Pancreas (tissue), 10 donors: ENCODE results near the gene CNTNAP4. TPM values are rescaled to one million over a fixed set of nuclear protein-coding genes. Genes with fewer than 3 reads are reported as not detected.

ENCODE experiments used
- ATAC-seq, 4 donors: fragments of 200-7000 bp; cut with Tn5 transposase; one replicate each; pipeline versions ENCODE4 v1.8.0 to v1.9.1; 2020; ENCODE audit warnings: mild to moderate bottlenecking in 4 of 4, moderate library complexity in 4 of 4
- DNase-seq, 6 donors: peaks; one replicate each; pipeline ENCODE4 v3.0.0-alpha.2; 2020
- FAIRE-seq: peaks from 2 replicates; lab custom pipeline; 2012; peaks lifted over from hg19 to GRCh38; lab: Jason Lieb, UNC
- H3K27ac ChIP-seq, 4 donors: fragments of 200-600 bp; sonication (generic); 1 replicate in 3 of 4; 2 replicates in 1 of 4; pipeline versions ENCODE4 v1.5.0 to v1.8.0; 2020
- H3K27me3 ChIP-seq, 4 donors: fragments of 200-600 bp; one replicate each; pipeline ENCODE4 v1.8.0; 2021
- H3K36me3 ChIP-seq, 3 donors: fragments of 200-600 bp; sonication (generic) in 1 of 3; one replicate each; pipeline versions ENCODE4 v1.5.0 to v1.8.0; 2020 to 2021
- H3K4me1 ChIP-seq, 3 donors: fragments of 200-600 bp; one replicate each; pipeline ENCODE4 v1.8.0; 2021
- H3K4me3 ChIP-seq, 4 donors: fragments of 200-600 bp; sonication (generic) in 2 of 4; one replicate each; pipeline versions ENCODE4 v1.5.0 to v1.8.0; 2020 to 2021
- H3K9me3 ChIP-seq, 4 donors: fragments of 200-600 bp; one replicate each; pipeline ENCODE4 v1.8.0; 2021
- CTCF ChIP-seq, 4 donors: fragments of 200-600 bp; sonication (generic) in 3 of 4; IDR thresholded peaks; one replicate each; pipeline versions ENCODE4 v1.5.0 to v1.8.0; 2021; ENCODE audit warnings: antibody characterized with exemption in 4 of 4
- WGBS, 2 donors: extraction: QIAGEN DNeasy Blood & Tissue Kit; methylation state at CpG; one replicate each; pipeline ENCODE4 v1.1.7; 2013; 5-methylcytosine and 5-hydroxymethylcytosine counted together
- intact Hi-C, 3 donors: fragments of 100-400 bp; cut with DNase I; formaldehyde crosslinking; loops; one replicate each; pipeline versions ENCODE4 v1.11.1 to v1.14.2; 2022
- polyA plus RNA-seq, 2 donors: library from polyadenylated mRNA; stranded (reverse); fragments of 200-250 nt; gene quantifications; one replicate each; pipeline ENCODE4 v1.2.3, GENCODE V29; 2013
- total RNA-seq, 6 donors: library from RNA; stranded (reverse); fragmentation: NEBNext Ultra II Directional in 4 of 6; extraction: Animal tissue kit (Norgen Biotek cat#: 25700) in 4 of 6; gene quantifications; one replicate each; pipeline versions ENCODE4 v1.2.1 to v1.2.4, GENCODE V29; 2021 to 2023
- donor health status: healthy with polysubstance abuse.
- donor health status: DM: no; HTN: no; CAD: no; lungs with moderate emphysema.
- donor health status: DM: no; HTN: no; CAD: no.
- donor health status: control.
- donor health status: control.
- donor health status: Bipolar disorder and iron deficiency.
- donor health status: DM: yes; HTN: yes; CAD: no.
- donor health status: DM: no; HTN: no; CAD: no.
- donor health status: DM: no; HTN: no; CAD: no.
- donor health status: DM: yes; HTN: yes; CAD: no.

Gene CNTNAP4
- total and polyA plus RNA-seq, 8 donors, result not detected

DNA sequence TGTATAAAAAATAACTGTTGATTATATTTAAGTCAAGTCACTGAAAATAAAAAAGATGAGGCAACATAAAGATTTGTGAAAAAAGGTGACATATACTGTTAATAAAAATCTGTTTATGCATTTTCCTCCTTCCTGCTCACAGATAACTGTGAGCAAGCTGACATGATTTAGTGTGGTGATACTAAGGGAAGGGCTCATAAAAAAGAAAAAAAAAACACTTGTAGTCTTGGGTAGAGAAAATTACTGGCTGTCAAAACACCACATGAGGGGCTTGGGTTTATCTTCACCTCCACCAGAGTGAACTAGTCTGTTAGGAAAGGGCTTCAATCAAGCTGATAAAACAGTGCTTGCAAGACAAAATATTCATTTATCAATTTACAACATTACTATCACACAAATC lies 247.6 kb downstream of the CNTNAP4 start:
- no peak overlapping the region for H3K4me3 ChIP-seq
- no peak overlapping the region for H3K27ac ChIP-seq
- H3K4me1 ChIP-seq, result no peaks in the 10 kb centered on the region
- no peak for TF ChIP-seq CTCF (IDR thresholded peaks at IDR 0.05)
- H3K9me3 ChIP-seq, result no peaks in the 10 kb centered on the region
- no peak for ATAC-seq
- H3K36me3 ChIP-seq, result no peaks in the 10 kb centered on the region
- intact Hi-C loops, result no loop called here
- H3K27me3 ChIP-seq, result no peaks in the 10 kb centered on the region
- FAIRE-seq, result no peak
- DNase-seq, result no peak

- WGBS, 2 donors, result 62 to 68% methylated on average over 5 of the region's 5 CpGs
- Histone ChIP-seq H3K9me3 (no peaks in the 10 kb centered on the region), H3K4me1 (no peaks in the 10 kb centered on the region), H3K27me3 (no peaks in the 10 kb centered on the region), H3K27ac (no peak overlapping the region), H3K36me3 (no peaks in the 10 kb centered on the region), H3K4me3 (no peak overlapping the region)
- intact Hi-C loops, result no loop called here
- no peak for TF ChIP-seq CTCF (IDR thresholded peaks at IDR 0.05)
- no peak for DNase-seq
- no peak for ATAC-seq
- FAIRE-seq, result no peak
Observed at GRCh38 chr16:76527244-76527643, 250.0 kb downstream of the CNTNAP4 start.

- Histone ChIP-seq H3K9me3 (no peaks in the 10 kb centered on the region), H3K36me3 (no peaks in the 10 kb centered on the region), H3K27me3 (no peaks in the 10 kb centered on the region), H3K4me3 (no peak overlapping the region), H3K27ac (no peak overlapping the region), H3K4me1 (no peaks in the 10 kb centered on the region)
- ATAC-seq (no peak), DNase-seq (no peak), FAIRE-seq (no peak)
- intact Hi-C loops, result no loop called here
- no peak for TF ChIP-seq CTCF (IDR thresholded peaks at IDR 0.05)
- 81 to 84% methylated on average over 3 of the region's 3 CpGs for WGBS, 2 donors
Observed at GRCh38 chr16:76529120-76529519, 251.9 kb downstream of the CNTNAP4 start.

DNA sequence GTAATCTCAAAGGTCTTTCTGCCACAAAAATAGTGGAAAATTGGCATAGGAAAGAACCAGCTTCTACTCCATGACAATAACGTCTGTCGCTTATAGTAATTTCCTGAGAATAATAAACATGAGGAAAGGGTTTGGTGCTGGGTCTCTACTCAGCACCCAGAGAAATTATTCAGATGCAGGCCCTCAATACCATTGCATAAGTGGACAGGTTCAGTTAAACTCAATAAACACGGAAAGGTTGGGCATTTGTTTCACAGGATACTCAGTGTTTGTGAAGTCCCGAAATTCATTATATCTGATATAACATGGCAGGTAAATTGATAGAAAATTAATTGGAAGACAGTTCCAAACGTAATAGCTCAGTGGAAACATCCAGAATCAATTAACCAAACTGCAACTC lies 254.0 kb downstream of the CNTNAP4 start:
- H3K27ac ChIP-seq, result no peak overlapping the region
- H3K36me3 ChIP-seq, result no peaks in the 10 kb centered on the region
- H3K27me3 ChIP-seq, result no peaks in the 10 kb centered on the region
- no peak overlapping the region for H3K4me3 ChIP-seq
- no peaks in the 10 kb centered on the region for H3K4me1 ChIP-seq
- H3K9me3 ChIP-seq, result no peaks in the 10 kb centered on the region
- TF ChIP-seq CTCF (IDR thresholded peaks at IDR 0.05), result no peak
- DNase-seq, result no peak
- WGBS, 2 donors, result 80 to 85% methylated on average over 5 of the region's 5 CpGs
- intact Hi-C loops, result no loop called here
- ATAC-seq, result no peak
- no peak for FAIRE-seq

- Histone ChIP-seq H3K4me1 (no peaks in the 10 kb centered on the region), H3K27ac (no peak overlapping the region), H3K4me3 (no peak overlapping the region), H3K9me3 (no peaks in the 10 kb centered on the region), H3K36me3 (no peaks in the 10 kb centered on the region), H3K27me3 (no peaks in the 10 kb centered on the region)
- no peak for TF ChIP-seq CTCF (IDR thresholded peaks at IDR 0.05)
- no peak for DNase-seq
- FAIRE-seq, result no peak
- no peak for ATAC-seq
- intact Hi-C loops, result no loop called here
- 42 to 43% methylated on average over 5 of the region's 5 CpGs for WGBS, 2 donors
Observed at GRCh38 chr16:76532188-76532973, 255.2 kb downstream of the CNTNAP4 start.
